Small intestine (tissue), 7 donors: ENCODE measurements around the gene DUSP1. TPM values are rescaled to one million over a fixed set of nuclear protein-coding genes. Genes with fewer than 3 reads are reported as not detected.

Source experiments
- DNase-seq, 2 donors: peaks; one replicate each; pipeline versions ENCODE4 v3.0.0 to v3.0.0-alpha.2; 2013
- FAIRE-seq: peaks from 2 replicates; lab custom pipeline; 2012; peaks lifted over from hg19 to GRCh38; lab: Jason Lieb, UNC
- H3K27ac ChIP-seq, 3 donors: one replicate each; pipeline ENCODE4 v1.5.1; 2013; ENCODE audit warnings: low read length in 2 of 3, mild to moderate bottlenecking in 2 of 3, control low read depth in 1 of 3, inconsistent platforms in 1 of 3, low read depth in 1 of 3, moderate library complexity in 1 of 3
- H3K27me3 ChIP-seq, 3 donors: one replicate each; pipeline ENCODE4 v1.6.1; 2013; ENCODE audit warnings: low read length in 3 of 3, inconsistent platforms in 1 of 3; ENCODE audit not compliant: control insufficient read depth in 3 of 3, insufficient read depth in 3 of 3
- H3K36me3 ChIP-seq, 3 donors: one replicate each; pipeline ENCODE4 v1.6.1; 2013; ENCODE audit warnings: low read length in 3 of 3, inconsistent platforms in 1 of 3, low read depth in 1 of 3, mild to moderate bottlenecking in 1 of 3, moderate library complexity in 1 of 3; ENCODE audit not compliant: control insufficient read depth in 3 of 3, insufficient read depth in 2 of 3
- H3K4me1 ChIP-seq, 3 donors: one replicate each; pipeline ENCODE4 v1.6.1; 2013; ENCODE audit warnings: low read length in 2 of 3, inconsistent platforms in 1 of 3, low read depth in 1 of 3, mild to moderate bottlenecking in 1 of 3, moderate library complexity in 1 of 3; ENCODE audit not compliant: control insufficient read depth in 3 of 3, insufficient read depth in 2 of 3
- H3K4me3 ChIP-seq, 3 donors: one replicate each; pipeline ENCODE4 v1.5.1; 2013; ENCODE audit warnings: low read length in 3 of 3, control low read depth in 1 of 3, inconsistent platforms in 1 of 3, low read depth in 1 of 3, mild to moderate bottlenecking in 1 of 3, moderate library complexity in 1 of 3
- H3K9me3 ChIP-seq, 2 donors: one replicate each; pipeline ENCODE4 v1.6.1; 2013; ENCODE audit warnings: low read depth in 1 of 2, low read length in 1 of 2; ENCODE audit not compliant: control insufficient read depth in 2 of 2, insufficient read depth in 1 of 2
- WGBS, 3 donors: extraction: QIAGEN DNeasy Blood & Tissue Kit; methylation state at CpG; one replicate each; pipeline ENCODE4 v1.1.7; 2013; 5-methylcytosine and 5-hydroxymethylcytosine counted together
- polyA plus RNA-seq, 4 donors: library from polyadenylated mRNA; stranded (reverse) in 3 of 4; unstranded in 1 of 4; fragments of 200-250 nt in 3 of 4; fragments of 120-200 nt in 1 of 4; gene quantifications; one replicate each; pipeline versions ENCODE4 v1.2.1 to v1.2.3, GENCODE V29; 2013
- donor health status: healthy with polysubstance abuse.
- donor health status: control.
- donor health status: control.
- donor health status: Bipolar disorder and iron deficiency.
- donor health status: healthy.

The DUSP1 gene
- polyA plus RNA-seq, 4 donors: 64.4 to 216 (median 109) TPM

- 89 to 96% (median 92%) methylated on average over 2 of the region's 2 CpGs for WGBS, 3 donors
- H3K27ac ChIP-seq: no peak overlapping the region
- DNase-seq (no peak), FAIRE-seq (no peak)
- H3K27me3 ChIP-seq: no peaks in the 10 kb centered on the region
- H3K4me3 ChIP-seq: no peak overlapping the region
- peaks cover 0 to 4% of the 10 kb centered on the region in 2 donors for H3K9me3 ChIP-seq
- no peaks in the 10 kb centered on the region for H3K36me3 ChIP-seq
- H3K4me1 ChIP-seq: peaks cover 0 to 6% (median 5%) of the 10 kb centered on the region in 3 donors
Observed at GRCh38 chr5:172802112-172802511, 31.1 kb upstream of the DUSP1 start.

GRCh38 chr5:172801179-172801671, 30.2 kb upstream of the DUSP1 start:
- DNase-seq: peak in 1 of 2 donors; percentile 41
- H3K36me3 ChIP-seq: no peaks in the 10 kb centered on the region
- peaks cover 0 to 6% (median 0%) of the 10 kb centered on the region in 3 donors for H3K4me1 ChIP-seq
- H3K4me3 ChIP-seq: no peak overlapping the region
- peaks cover 0 to 4% of the 10 kb centered on the region in 2 donors for H3K9me3 ChIP-seq
- WGBS, 3 donors: 76 to 86% (median 80%) methylated on average over 4 of the region's 4 CpGs
- H3K27ac ChIP-seq: peak overlapping the region in 1 of 3 donors; percentile 55
- no peaks in the 10 kb centered on the region for H3K27me3 ChIP-seq
- no peak for FAIRE-seq

GRCh38 chr5:172800088-172800551, 29.1 kb upstream of the DUSP1 start:
- H3K27me3 ChIP-seq: no peaks in the 10 kb centered on the region
- no peak overlapping the region for H3K4me3 ChIP-seq
- FAIRE-seq: no peak
- DNase-seq: no peak
- H3K4me1 ChIP-seq: peaks cover 0 to 6% (median 0%) of the 10 kb centered on the region in 3 donors
- H3K9me3 ChIP-seq: peaks cover 0 to 4% of the 10 kb centered on the region in 2 donors
- peak overlapping the region in 1 of 3 donors; percentile 81 for H3K27ac ChIP-seq
- no peaks in the 10 kb centered on the region for H3K36me3 ChIP-seq
- 84 to 86% (median 86%) methylated on average over 16 of the region's 16 CpGs for WGBS, 3 donors

GRCh38 chr5:172799416-172799815, 28.4 kb upstream of the DUSP1 start:
- H3K36me3 ChIP-seq: no peaks in the 10 kb centered on the region
- FAIRE-seq (no peak), DNase-seq (no peak)
- peak overlapping the region in 1 of 3 donors; percentile 81 for H3K27ac ChIP-seq
- WGBS, 3 donors: 87 to 94% (median 93%) methylated on average over 6 of the region's 6 CpGs
- H3K4me3 ChIP-seq: no peak overlapping the region
- peaks cover 0 to 6% (median 0%) of the 10 kb centered on the region in 3 donors for H3K4me1 ChIP-seq
- no peaks in the 10 kb centered on the region for H3K27me3 ChIP-seq
- peaks cover 0 to 5% of the 10 kb centered on the region in 2 donors for H3K9me3 ChIP-seq

- Histone ChIP-seq H3K4me1 (peaks cover 0 to 6% (median 0%) of the 10 kb centered on the region in 3 donors), H3K36me3 (no peaks in the 10 kb centered on the region), H3K9me3 (peaks cover 0 to 11% of the 10 kb centered on the region in 2 donors), H3K27ac (peak overlapping the region in 1 of 3 donors; percentile 81), H3K27me3 (no peaks in the 10 kb centered on the region), H3K4me3 (no peak overlapping the region)
- WGBS, 3 donors: 76 to 88% (median 82%) methylated on average over 14 of the region's 14 CpGs
- FAIRE-seq (no peak), DNase-seq (no peak)
Observed at GRCh38 chr5:172798422-172799215, 27.6 kb upstream of the DUSP1 start.

GRCh38 chr5:172797771-172798191, 26.8 kb upstream of the DUSP1 start:
- peaks cover 0 to 6% (median 0%) of the 10 kb centered on the region in 3 donors for H3K4me1 ChIP-seq
- peak overlapping the region in 1 of 3 donors; percentile 79 for H3K27ac ChIP-seq
- no peak overlapping the region for H3K4me3 ChIP-seq
- no peaks in the 10 kb centered on the region for H3K27me3 ChIP-seq
- WGBS, 3 donors: 39 to 49% (median 44%) methylated on average over 5 of the region's 5 CpGs
- FAIRE-seq (no peak), DNase-seq (no peak)
- H3K36me3 ChIP-seq: no peaks in the 10 kb centered on the region
- H3K9me3 ChIP-seq: peaks cover 0 to 11% of the 10 kb centered on the region in 2 donors

GRCh38 chr5:172796306-172796705, 25.3 kb upstream of the DUSP1 start:
- peak overlapping the region in 1 of 3 donors; percentile 18 for H3K27ac ChIP-seq
- no peak for DNase-seq

GRCh38 chr5:172795318-172795977, 24.5 kb upstream of the DUSP1 start:
- peak in 1 of 2 donors; percentile 58 for DNase-seq
- no peak for FAIRE-seq
- H3K4me3 ChIP-seq: no peak overlapping the region
- 58 to 83% (median 74%) methylated on average over 13 of the region's 13 CpGs for WGBS, 3 donors
- H3K27ac ChIP-seq: peak overlapping the region in 2 of 3 donors; percentile 14 to 81
- peaks cover 0 to 12% (median 6%) of the 10 kb centered on the region in 3 donors for H3K4me1 ChIP-seq
- H3K27me3 ChIP-seq: no peaks in the 10 kb centered on the region
- peaks cover 0 to 7% of the 10 kb centered on the region in 2 donors for H3K9me3 ChIP-seq
- no peaks in the 10 kb centered on the region for H3K36me3 ChIP-seq

More at GRCh38 chr5:172796306-172796705, 25.3 kb upstream of the DUSP1 start:
- H3K27me3 ChIP-seq: no peaks in the 10 kb centered on the region
- 92 to 98% (median 94%) methylated on average over 6 of the region's 6 CpGs for WGBS, 3 donors
- H3K4me1 ChIP-seq: peaks cover 0 to 6% (median 4%) of the 10 kb centered on the region in 3 donors
- no peak for FAIRE-seq
- no peaks in the 10 kb centered on the region for H3K36me3 ChIP-seq
- peaks cover 0 to 7% of the 10 kb centered on the region in 2 donors for H3K9me3 ChIP-seq
- H3K4me3 ChIP-seq: no peak overlapping the region
